Peyer's patch (tissue), 4 donors: ENCODE measurements around the gene GSTA1.

Experiments
- POLR2A ChIP-seq, 2 donors: fragments of 450-650 bp; IDR thresholded peaks; one replicate each; pipeline ENCODE4 v1.5.1; 2017; ENCODE audit warnings: antibody characterized with exemption in 2 of 2, mild to moderate bottlenecking in 2 of 2, moderate library complexity in 2 of 2
- TF ChIP-seq, protein P1 (sequence below), 6 experiments: fragments of 450-650 bp in 4 of 6; fragments of 200-600 bp in 2 of 6; sonication (generic) in 1 of 6; IDR thresholded peaks; one replicate each; pipeline ENCODE4 v1.5.1; 2017 to 2019; ENCODE audit warnings: antibody characterized with exemption in 6 of 6, mild to moderate bottlenecking in 3 of 6, moderate library complexity in 1 of 6

DNA sequence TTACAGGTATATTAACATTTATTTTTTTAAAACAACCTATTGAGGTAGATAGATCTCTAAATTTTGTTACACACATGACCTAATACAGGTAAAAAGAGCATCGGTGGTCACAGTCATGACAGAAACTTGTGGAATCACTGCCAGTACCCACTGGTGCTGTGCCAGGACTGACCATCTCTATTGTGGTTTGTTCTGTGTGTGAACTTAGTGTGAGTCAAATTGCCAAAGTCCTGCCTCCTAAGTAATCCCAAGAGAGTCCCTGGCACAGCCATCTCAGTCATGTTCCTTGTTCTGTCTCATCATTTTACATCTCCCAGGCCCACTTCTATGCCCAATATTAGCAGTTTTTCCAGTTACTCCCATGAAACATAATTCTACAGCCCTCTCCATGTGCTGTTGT, 61.7 kb downstream of the GSTA1 start:
- TF ChIP-seq, protein P1, sequence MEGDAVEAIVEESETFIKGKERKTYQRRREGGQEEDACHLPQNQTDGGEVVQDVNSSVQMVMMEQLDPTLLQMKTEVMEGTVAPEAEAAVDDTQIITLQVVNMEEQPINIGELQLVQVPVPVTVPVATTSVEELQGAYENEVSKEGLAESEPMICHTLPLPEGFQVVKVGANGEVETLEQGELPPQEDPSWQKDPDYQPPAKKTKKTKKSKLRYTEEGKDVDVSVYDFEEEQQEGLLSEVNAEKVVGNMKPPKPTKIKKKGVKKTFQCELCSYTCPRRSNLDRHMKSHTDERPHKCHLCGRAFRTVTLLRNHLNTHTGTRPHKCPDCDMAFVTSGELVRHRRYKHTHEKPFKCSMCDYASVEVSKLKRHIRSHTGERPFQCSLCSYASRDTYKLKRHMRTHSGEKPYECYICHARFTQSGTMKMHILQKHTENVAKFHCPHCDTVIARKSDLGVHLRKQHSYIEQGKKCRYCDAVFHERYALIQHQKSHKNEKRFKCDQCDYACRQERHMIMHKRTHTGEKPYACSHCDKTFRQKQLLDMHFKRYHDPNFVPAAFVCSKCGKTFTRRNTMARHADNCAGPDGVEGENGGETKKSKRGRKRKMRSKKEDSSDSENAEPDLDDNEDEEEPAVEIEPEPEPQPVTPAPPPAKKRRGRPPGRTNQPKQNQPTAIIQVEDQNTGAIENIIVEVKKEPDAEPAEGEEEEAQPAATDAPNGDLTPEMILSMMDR (IDR thresholded peaks at IDR 0.05): no peak
- TF ChIP-seq POLR2A (IDR thresholded peaks at IDR 0.05): no peak
